SU-DHL-6 (cell line): ENCODE data around the gene FRMD8.

Experiments used
- CTCF ChIP-seq: fragments of 200-600 bp; sonication (generic); IDR thresholded peaks from one replicate; pipeline ENCODE4 v1.5.1; 2017; ENCODE audit warnings: antibody characterized with exemption, mild to moderate bottlenecking, low read length, moderate library complexity; ENCODE audit not compliant: insufficient read depth, poor library complexity, severe bottlenecking
- EZH2phosphoT487 ChIP-seq: fragments of 200-600 bp; sonication (generic), shearing (Covaris generic); conservative IDR thresholded peaks from 2 replicates; pipeline ENCODE4 v1.6.1; 2018; ENCODE audit warnings: mild to moderate bottlenecking, antibody characterized with exemption, low read length, moderate library complexity, mixed read lengths

- no peak for TF ChIP-seq CTCF
- no peak for TF ChIP-seq EZH2phosphoT487
Measured at GRCh38 chr11:65356394-65356972, 30.0 kb upstream of the FRMD8 start.
